Thoracic aorta (tissue), 2 donors: Measurements from ENCODE around the gene NDUFS2. TPM values are rescaled to one million over a fixed set of nuclear protein-coding genes. Genes with fewer than 3 reads are reported as not detected.
A peak's percentile ranks its signal among the peaks of the same experiment; 100 is the strongest.

Experiments
- ATAC-seq: fragments of 150-250 bp; one replicate; pipeline ENCODE4 v1.8.0; 2017; ENCODE audit warnings: low read depth; ENCODE audit not compliant: insufficient number of reproducible peaks, low FRiP score
- DNase-seq: peaks from one replicate; pipeline ENCODE4 v3.0.0-alpha.2; 2020; ENCODE audit warnings: low spot score
- H3K27ac ChIP-seq, 2 donors: fragments of 200-600 bp; sonication (generic); 1 replicate in 1 of 2; 2 replicates in 1 of 2; pipeline ENCODE4 v1.5.1; 2016; ENCODE audit warnings: mild to moderate bottlenecking in 2 of 2, moderate library complexity in 2 of 2
- H3K27me3 ChIP-seq: fragments of 200-600 bp; sonication (generic); replicated peaks from 2 replicates; pipeline ENCODE4 v1.6.0; 2016; ENCODE audit warnings: mild to moderate bottlenecking; ENCODE audit not compliant: insufficient read depth
- H3K36me3 ChIP-seq: fragments of 200-600 bp; sonication (generic); one replicate; pipeline ENCODE4 v1.5.1; 2016
- H3K4me1 ChIP-seq, 2 donors: fragments of 200-600 bp; sonication (generic); 1 replicate in 1 of 2; 2 replicates in 1 of 2; pipeline versions ENCODE4 v1.5.1 to v1.6.0; 2016; ENCODE audit warnings: low read depth in 2 of 2, mild to moderate bottlenecking in 1 of 2; ENCODE audit not compliant: control insufficient read depth in 1 of 2
- H3K4me3 ChIP-seq: fragments of 200-600 bp; sonication (generic); 2 replicates; pipeline ENCODE4 v1.5.1; 2016; ENCODE audit warnings: mild to moderate bottlenecking
- H3K9me3 ChIP-seq: fragments of 200-600 bp; sonication (generic); 2 replicates; pipeline ENCODE4 v1.5.1; 2016
- CTCF ChIP-seq: fragments of 200-600 bp; sonication (generic); IDR thresholded peaks from one replicate; pipeline ENCODE4 v1.5.1; 2019; ENCODE audit warnings: antibody characterized with exemption
- total RNA-seq, 2 donors: library from RNA; depleted of rRNA; stranded (reverse); fragments of >200 nt; gene quantifications; one replicate each; pipeline versions ENCODE4 v1.1.0 to v1.2.3, GENCODE V29; 2016

The NDUFS2 gene
- total RNA-seq, 2 donors from 2014 or later: 61.5 to 63.5 TPM

- H3K4me3 ChIP-seq: peak within 1 kb of the TSS; percentile 63
- TF ChIP-seq CTCF: no peak
- H3K27ac ChIP-seq: no peak within 1 kb of the TSS
- ATAC-seq (no peak), DNase-seq (no peak)
- H3K9me3 ChIP-seq: peaks cover 13% of the 10 kb centered on the region
- H3K4me1 ChIP-seq: peaks cover 0 to 12% of the 10 kb centered on the region in 2 donors
- no peaks in the 10 kb centered on the region for H3K36me3 ChIP-seq
- peaks cover 9% of the 10 kb centered on the region for H3K27me3 ChIP-seq
Measured at GRCh38 chr1:161258439-161259344, 56.5 kb downstream of the NDUFS2 start, which contains the start of gene PCP4L1. PCP4L1 (plus strand) TSS chr1:161258745; CDS start chr1:161258975, 230 bp downstream.

- peaks cover 13% of the 10 kb centered on the region for H3K9me3 ChIP-seq
- H3K36me3 ChIP-seq: no peaks in the 10 kb centered on the region
- DNase-seq (no peak), ATAC-seq (no peak)
- no peak overlapping the region for H3K4me3 ChIP-seq
- peaks cover 0 to 12% of the 10 kb centered on the region in 2 donors for H3K4me1 ChIP-seq
- peaks cover 9% of the 10 kb centered on the region for H3K27me3 ChIP-seq
- no peak overlapping the region for H3K27ac ChIP-seq
- TF ChIP-seq CTCF: no peak
Measured at GRCh38 chr1:161259345-161259702, 57.2 kb downstream of the NDUFS2 start.

- ATAC-seq (no peak), DNase-seq (no peak)
- Histone ChIP-seq H3K27me3 (peaks cover 9% of the 10 kb centered on the region), H3K9me3 (peaks cover 13% of the 10 kb centered on the region), H3K27ac (no peak overlapping the region), H3K36me3 (no peaks in the 10 kb centered on the region), H3K4me1 (peaks cover 0 to 12% of the 10 kb centered on the region in 2 donors), H3K4me3 (no peak overlapping the region)
- TF ChIP-seq CTCF: no peak
Measured at GRCh38 chr1:161259765-161260164, 57.6 kb downstream of the NDUFS2 start.

GRCh38 chr1:161260376-161261260, 58.5 kb downstream of the NDUFS2 start:
- H3K36me3 ChIP-seq: no peaks in the 10 kb centered on the region
- H3K27me3 ChIP-seq: peaks cover 9% of the 10 kb centered on the region
- DNase-seq: no peak
- no peak overlapping the region for H3K27ac ChIP-seq
- H3K9me3 ChIP-seq: peaks cover 13% of the 10 kb centered on the region
- TF ChIP-seq CTCF: no peak
- ATAC-seq: no peak
- H3K4me1 ChIP-seq: peaks cover 0 to 12% of the 10 kb centered on the region in 2 donors
- no peak overlapping the region for H3K4me3 ChIP-seq
